ES-I3 (cell line): ENCODE results near the gene NEUROG1.

Experiments used
- H3K36me3 ChIP-seq: 2 replicates; pipeline ENCODE4 v1.6.1; 2013; ENCODE audit warnings: mild to moderate bottlenecking, low read length, control low read depth, moderate library complexity; ENCODE audit not compliant: insufficient read depth
- H3K4me1 ChIP-seq: 2 replicates; pipeline ENCODE4 v1.6.1; 2013; ENCODE audit warnings: mild to moderate bottlenecking, control low read depth, low read length; ENCODE audit not compliant: insufficient read depth
- H3K9ac ChIP-seq: 2 replicates; pipeline ENCODE4 v1.6.1; 2013; ENCODE audit warnings: low read depth, mild to moderate bottlenecking, low read length, moderate library complexity
- H3K9me3 ChIP-seq: 2 replicates; pipeline ENCODE4 v1.6.1; 2013; ENCODE audit warnings: mild to moderate bottlenecking, low read length, moderate library complexity; ENCODE audit not compliant: control insufficient read depth, insufficient read depth

NEUROG1 gene

GRCh38 chr5:135553688-135554462 lies 18.1 kb upstream of the NEUROG1 start:
- Histone ChIP-seq H3K36me3 (no peaks in the 10 kb centered on the region), H3K9me3 (no peaks in the 10 kb centered on the region), H3K4me1 (no peaks in the 10 kb centered on the region), H3K9ac (no peak overlapping the region)

GRCh38 chr5:135551593-135552447 lies 16.1 kb upstream of the NEUROG1 start:
- no peaks in the 10 kb centered on the region for H3K9me3 ChIP-seq
- no peaks in the 10 kb centered on the region for H3K36me3 ChIP-seq
- no peak overlapping the region for H3K9ac ChIP-seq

GRCh38 chr5:135549413-135549812 lies 13.6 kb upstream of the NEUROG1 start:
- Histone ChIP-seq H3K36me3 (no peaks in the 10 kb centered on the region), H3K4me1 (peaks cover 8% of the 10 kb centered on the region), H3K9ac (no peak overlapping the region), H3K9me3 (no peaks in the 10 kb centered on the region)

More at GRCh38 chr5:135551593-135552447, 16.1 kb upstream of the NEUROG1 start:
- no peaks in the 10 kb centered on the region for H3K4me1 ChIP-seq

GRCh38 chr5:135547590-135548254 lies 12.0 kb upstream of the NEUROG1 start:
- H3K36me3 ChIP-seq = no peaks in the 10 kb centered on the region
- H3K4me1 ChIP-seq = peaks cover 8% of the 10 kb centered on the region
- no peak overlapping the region for H3K9ac ChIP-seq
- no peaks in the 10 kb centered on the region for H3K9me3 ChIP-seq

GRCh38 chr5:135546912-135547311 lies 11.1 kb upstream of the NEUROG1 start:
- H3K4me1 ChIP-seq = peaks cover 8% of the 10 kb centered on the region
- H3K36me3 ChIP-seq = no peaks in the 10 kb centered on the region
- no peak overlapping the region for H3K9ac ChIP-seq
- H3K9me3 ChIP-seq = no peaks in the 10 kb centered on the region

- Histone ChIP-seq H3K9ac (no peak overlapping the region), H3K4me1 (peaks cover 8% of the 10 kb centered on the region), H3K36me3 (no peaks in the 10 kb centered on the region), H3K9me3 (no peaks in the 10 kb centered on the region)
Measured at GRCh38 chr5:135546101-135546500, 10.3 kb upstream of the NEUROG1 start.

GRCh38 chr5:135545099-135545498 lies 9.3 kb upstream of the NEUROG1 start:
- no peaks in the 10 kb centered on the region for H3K9me3 ChIP-seq
- H3K9ac ChIP-seq = no peak overlapping the region
- H3K4me1 ChIP-seq = peaks cover 8% of the 10 kb centered on the region
- H3K36me3 ChIP-seq = no peaks in the 10 kb centered on the region

GRCh38 chr5:135543485-135544304 lies 7.9 kb upstream of the NEUROG1 start:
- peaks cover 8% of the 10 kb centered on the region for H3K4me1 ChIP-seq

GRCh38 chr5:135543001-135543484 lies 7.3 kb upstream of the NEUROG1 start:
- Histone ChIP-seq H3K9me3 (peaks cover 3% of the 10 kb centered on the region; the same call in 1 of the 2 replicates), H3K9ac (no peak overlapping the region), H3K4me1 (peaks cover 8% of the 10 kb centered on the region), H3K36me3 (no peaks in the 10 kb centered on the region)

More at GRCh38 chr5:135543485-135544304, 7.9 kb upstream of the NEUROG1 start:
- Histone ChIP-seq H3K36me3 (no peaks in the 10 kb centered on the region), H3K9me3 (no peaks in the 10 kb centered on the region), H3K9ac (peak overlapping the region; percentile 40; the same call in 1 of the 2 replicates)

- Histone ChIP-seq H3K36me3 (no peaks in the 10 kb centered on the region), H3K9me3 (peaks cover 3% of the 10 kb centered on the region), H3K9ac (no peak overlapping the region), H3K4me1 (peaks cover 8% of the 10 kb centered on the region)
Measured at GRCh38 chr5:135541807-135542502, 6.2 kb upstream of the NEUROG1 start.

GRCh38 chr5:135539430-135540005 lies 3.8 kb upstream of the NEUROG1 start:
- Histone ChIP-seq H3K36me3 (no peaks in the 10 kb centered on the region), H3K4me1 (no peaks in the 10 kb centered on the region), H3K9ac (no peak overlapping the region), H3K9me3 (peaks cover 3% of the 10 kb centered on the region)

GRCh38 chr5:135538261-135538660 lies 2.5 kb upstream of the NEUROG1 start:
- Histone ChIP-seq H3K36me3 (no peaks in the 10 kb centered on the region), H3K9me3 (peaks cover 3% of the 10 kb centered on the region), H3K9ac (no peak overlapping the region), H3K4me1 (peaks cover 5% of the 10 kb centered on the region; the same call in 1 of the 2 replicates)

GRCh38 chr5:135537745-135538144 lies 2.0 kb upstream of the NEUROG1 start:
- Histone ChIP-seq H3K4me1 (peaks cover 5% of the 10 kb centered on the region; the same call in 1 of the 2 replicates), H3K36me3 (no peaks in the 10 kb centered on the region), H3K9me3 (peaks cover 3% of the 10 kb centered on the region), H3K9ac (no peak overlapping the region)
